Choroid plexus epithelial cell (primary cell): ENCODE results near the gene TBCD.

Source experiments
- DNase-seq: peaks from one replicate; pipeline ENCODE4 v3.0.0-alpha.2; 2010; ENCODE audit warnings: low read depth
- H3K4me3 ChIP-seq: 2 replicates; pipeline ENCODE4 v1.5.1; 2011; ENCODE audit warnings: low read depth, mild to moderate bottlenecking, control low read depth, low read length, moderate library complexity
- CTCF ChIP-seq: conservative IDR thresholded peaks from 2 replicates; pipeline ENCODE4 v1.5.1; 2011; ENCODE audit warnings: low read depth, mild to moderate bottlenecking, control low read depth, inconsistent platforms, low read length, moderate library complexity

The TBCD gene

DNA sequence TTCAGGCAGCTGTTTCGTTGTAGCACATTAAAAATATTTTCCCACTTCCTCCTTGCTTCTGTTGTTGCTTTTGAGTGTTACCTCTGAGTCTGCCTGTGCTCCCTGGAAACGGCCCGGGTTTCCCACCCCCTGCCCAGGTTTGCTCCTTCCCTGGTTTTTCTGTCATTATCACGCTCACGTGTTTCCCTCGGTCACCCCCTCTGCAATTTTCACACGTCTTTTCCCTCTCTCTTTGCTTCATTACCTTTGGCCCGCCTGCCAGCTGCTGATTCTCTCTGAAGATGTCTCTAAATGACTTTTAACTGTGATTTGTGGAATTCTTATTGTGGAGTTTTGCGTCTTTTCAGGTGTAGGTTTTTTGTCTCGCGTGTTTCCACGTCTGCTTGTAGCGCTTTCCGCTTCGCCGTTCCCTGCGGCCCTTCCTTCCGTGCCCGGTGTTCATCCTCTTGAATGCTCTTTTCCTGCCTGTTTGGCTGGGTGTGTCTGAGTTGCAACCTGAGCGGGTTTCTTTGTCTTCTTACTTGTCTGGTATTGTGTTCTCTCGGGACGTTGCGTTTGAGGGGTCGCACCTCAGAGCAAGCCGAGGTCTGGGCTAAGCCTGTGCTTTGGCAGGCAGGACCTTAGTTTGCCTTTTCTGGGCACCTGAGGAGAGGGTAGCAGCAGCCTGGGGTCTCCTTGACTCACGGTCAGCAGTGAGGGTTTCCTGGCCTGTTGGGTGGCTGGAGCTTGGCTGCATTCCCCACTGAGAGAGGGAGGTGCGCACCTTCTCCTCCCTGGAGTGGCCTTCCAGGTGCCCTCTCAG, 184.3 kb downstream of the TBCD start:
- H3K4me3 ChIP-seq: no peak overlapping the region
- no peak for DNase-seq
- TF ChIP-seq CTCF: no peak

GRCh38 chr17:82936768-82937171, 184.9 kb downstream of the TBCD start:
- TF ChIP-seq CTCF: no peak
- no peak for DNase-seq
- H3K4me3 ChIP-seq: no peak overlapping the region

- no peak for DNase-seq
- H3K4me3 ChIP-seq: no peak overlapping the region
- TF ChIP-seq CTCF: no peak
Measured at GRCh38 chr17:82937411-82938371, 185.8 kb downstream of the TBCD start.

- no peak for TF ChIP-seq CTCF
- no peak overlapping the region for H3K4me3 ChIP-seq
- no peak for DNase-seq
Measured at GRCh38 chr17:82938486-82938872, 186.6 kb downstream of the TBCD start.

DNA sequence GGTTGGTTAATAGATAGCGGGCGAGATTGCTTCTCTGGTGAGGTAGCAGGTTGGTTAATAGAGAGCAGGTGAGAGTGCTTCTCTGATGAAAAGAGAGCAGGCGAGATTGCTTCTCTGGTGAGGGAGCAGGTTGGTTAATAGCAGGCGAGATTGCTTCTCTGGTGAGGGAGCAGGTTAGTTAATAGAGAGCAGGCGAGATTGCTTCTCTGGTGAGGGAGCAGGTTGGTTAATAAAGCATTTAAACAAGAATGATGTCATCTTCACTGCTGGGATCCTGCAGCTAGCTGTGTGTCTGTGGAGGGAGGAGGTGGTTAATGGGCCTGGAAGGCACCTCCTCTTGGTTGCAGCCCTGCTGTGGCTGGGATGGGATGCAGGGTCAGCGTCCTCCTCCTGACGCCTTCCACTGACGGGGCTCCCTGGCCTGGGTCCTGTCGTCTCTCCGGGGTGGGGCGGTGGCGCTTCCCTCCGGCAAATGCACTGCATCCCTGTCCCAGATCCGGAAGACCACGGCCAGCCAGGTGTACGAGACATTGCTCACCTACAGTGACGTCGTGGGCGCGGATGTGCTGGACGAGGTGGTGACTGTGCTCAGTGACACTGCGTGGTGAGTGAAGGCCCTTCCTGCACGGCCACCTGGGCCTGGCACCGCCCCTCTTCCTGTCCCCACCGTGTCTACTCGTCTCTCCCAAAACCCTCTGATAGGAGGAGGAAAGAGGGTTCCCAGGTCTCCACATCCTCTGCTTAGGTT, 187.2 kb downstream of the TBCD start:
- TF ChIP-seq CTCF: no peak
- no peak overlapping the region for H3K4me3 ChIP-seq
- DNase-seq: no peak

- no peak for TF ChIP-seq CTCF
- no peak overlapping the region for H3K4me3 ChIP-seq
- no peak for DNase-seq
Measured at GRCh38 chr17:82939621-82940135, 187.8 kb downstream of the TBCD start.
